ENCODE results near the gene SOX6. TPM values are rescaled to one million over a fixed set of nuclear protein-coding genes. Genes with fewer than 3 reads are reported as not detected.

SOX6 gene
- total RNA-seq, 3 donors from 2014 or later: 0.03 to 0.47 TPM; not detected in 1

- Mint-ChIP-seq H3K4me1 (ENCODE audit: low read depth) (no peaks in the 10 kb centered on the region), H3K9me3 (peaks cover 3% of the 10 kb centered on the region), H3K36me3 (ENCODE audit: insufficient read depth) (no peaks in the 10 kb centered on the region), H3K4me3 (no peak overlapping the region), H3K27me3 (ENCODE audit: low read depth) (no peaks in the 10 kb centered on the region)
- ATAC-seq: no peak
- no peak for DNase-seq
Observed at GRCh38 chr11:16318320-16318719, 38.0 kb downstream of the SOX6 start.

GRCh38 chr11:16317712-16318111 lies 38.6 kb downstream of the SOX6 start:
- no peak for ATAC-seq
- no peak for DNase-seq
- no peak overlapping the region for H3K4me3 Mint-ChIP-seq
- H3K36me3 Mint-ChIP-seq (ENCODE audit: insufficient read depth): no peaks in the 10 kb centered on the region
- no peaks in the 10 kb centered on the region for H3K4me1 Mint-ChIP-seq (ENCODE audit: low read depth)
- no peaks in the 10 kb centered on the region for H3K27me3 Mint-ChIP-seq (ENCODE audit: low read depth)
- peaks cover 3% of the 10 kb centered on the region for H3K9me3 Mint-ChIP-seq

DNA sequence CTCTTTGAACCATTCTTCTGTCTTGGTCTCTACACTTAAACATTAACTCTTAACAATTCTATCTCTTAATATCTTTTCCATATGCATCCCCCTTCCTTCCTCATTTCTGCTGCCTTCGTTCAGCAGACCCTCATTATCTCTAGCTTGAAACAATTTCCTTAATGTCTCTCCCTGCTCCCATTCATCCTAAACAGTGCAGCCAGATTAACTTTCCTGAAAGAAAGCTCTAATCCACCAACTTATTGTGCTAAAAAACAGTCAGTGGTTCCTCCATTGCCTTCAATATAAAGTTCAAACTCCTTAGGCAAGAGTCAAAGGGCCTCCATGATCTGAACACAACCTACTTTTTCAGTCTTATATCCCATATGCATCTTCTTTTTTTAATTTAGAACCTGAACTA lies 42.5 kb downstream of the SOX6 start:
- H3K4me1 Mint-ChIP-seq (ENCODE audit: low read depth): no peaks in the 10 kb centered on the region
- H3K27me3 Mint-ChIP-seq (ENCODE audit: low read depth): no peaks in the 10 kb centered on the region
- no peak for ATAC-seq
- H3K4me3 Mint-ChIP-seq: no peak overlapping the region
- H3K9me3 Mint-ChIP-seq: peaks cover 7% of the 10 kb centered on the region
- DNase-seq: no peak
- H3K36me3 Mint-ChIP-seq (ENCODE audit: insufficient read depth): no peaks in the 10 kb centered on the region

DNA sequence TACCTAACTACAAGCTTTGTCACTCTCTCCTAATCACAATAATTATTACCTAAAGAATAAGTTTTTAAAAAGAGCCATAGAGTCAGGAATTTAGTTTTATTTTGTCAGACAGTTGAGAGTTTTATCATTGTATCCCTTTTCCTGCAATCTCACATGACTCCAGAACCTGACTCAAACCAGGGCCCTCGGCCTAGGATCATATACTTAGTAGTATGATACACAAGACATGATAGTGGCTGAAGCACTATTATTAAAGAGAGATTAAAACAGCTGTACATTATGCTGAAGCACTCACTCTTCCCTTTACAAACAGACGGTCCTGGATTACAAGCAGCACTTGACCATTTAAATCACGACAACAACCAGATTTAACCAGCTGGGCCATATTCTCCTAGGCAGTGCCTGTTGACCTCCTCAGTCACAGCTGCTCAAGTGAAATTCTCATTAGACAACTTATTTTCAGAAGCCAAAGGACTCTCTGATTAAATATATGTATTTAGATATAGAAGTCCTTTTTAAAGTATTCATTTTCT lies 44.0 kb downstream of the SOX6 start:
- Mint-ChIP-seq H3K4me1 (ENCODE audit: low read depth) (no peaks in the 10 kb centered on the region), H3K9me3 (peaks cover 12% of the 10 kb centered on the region), H3K36me3 (ENCODE audit: insufficient read depth) (no peaks in the 10 kb centered on the region), H3K4me3 (no peak overlapping the region), H3K27me3 (ENCODE audit: low read depth) (no peaks in the 10 kb centered on the region)
- ATAC-seq (no peak), DNase-seq (no peak)

DNA sequence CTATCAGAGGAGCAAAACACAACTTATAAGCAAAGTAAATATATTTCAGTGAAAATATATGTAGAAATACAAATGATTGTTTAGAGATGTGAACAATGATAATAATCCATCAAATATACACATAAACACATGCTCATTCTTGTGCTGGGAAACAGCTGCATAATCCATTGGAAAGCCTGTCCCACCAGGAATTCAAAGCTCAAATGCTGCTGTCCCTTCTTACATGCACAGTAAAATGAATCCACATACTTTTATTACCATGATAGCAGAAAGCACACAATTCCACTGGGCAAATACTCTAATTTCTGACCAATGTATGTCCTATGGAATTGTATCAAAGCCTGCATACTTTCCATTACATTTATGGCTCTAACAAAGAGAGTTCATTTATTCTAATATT lies 44.5 kb downstream of the SOX6 start:
- ATAC-seq (no peak), DNase-seq (no peak)
- H3K27me3 Mint-ChIP-seq (ENCODE audit: low read depth): no peaks in the 10 kb centered on the region
- no peaks in the 10 kb centered on the region for H3K36me3 Mint-ChIP-seq (ENCODE audit: insufficient read depth)
- H3K9me3 Mint-ChIP-seq: peaks cover 13% of the 10 kb centered on the region
- H3K4me1 Mint-ChIP-seq (ENCODE audit: low read depth): no peaks in the 10 kb centered on the region
- no peak overlapping the region for H3K4me3 Mint-ChIP-seq

- Mint-ChIP-seq H3K4me1 (ENCODE audit: low read depth) (no peaks in the 10 kb centered on the region), H3K27me3 (ENCODE audit: low read depth) (no peaks in the 10 kb centered on the region), H3K4me3 (no peak overlapping the region), H3K36me3 (ENCODE audit: insufficient read depth) (no peaks in the 10 kb centered on the region), H3K9me3 (peaks cover 15% of the 10 kb centered on the region)
- DNase-seq (no peak), ATAC-seq (no peak)
Observed at GRCh38 chr11:16310943-16311342, 45.4 kb downstream of the SOX6 start.

GRCh38 chr11:16309226-16309625 lies 47.1 kb downstream of the SOX6 start:
- Mint-ChIP-seq H3K4me1 (ENCODE audit: low read depth) (no peaks in the 10 kb centered on the region), H3K27me3 (ENCODE audit: low read depth) (no peaks in the 10 kb centered on the region), H3K4me3 (no peak overlapping the region), H3K9me3 (peaks cover 15% of the 10 kb centered on the region), H3K36me3 (ENCODE audit: insufficient read depth) (no peaks in the 10 kb centered on the region)
- no peak for DNase-seq
- no peak for ATAC-seq

- no peak for DNase-seq
- H3K4me1 Mint-ChIP-seq (ENCODE audit: low read depth): no peaks in the 10 kb centered on the region
- H3K27me3 Mint-ChIP-seq (ENCODE audit: low read depth): no peaks in the 10 kb centered on the region
- no peak overlapping the region for H3K4me3 Mint-ChIP-seq
- H3K9me3 Mint-ChIP-seq: peaks cover 8% of the 10 kb centered on the region
- ATAC-seq: no peak
- H3K36me3 Mint-ChIP-seq (ENCODE audit: insufficient read depth): no peaks in the 10 kb centered on the region
Observed at GRCh38 chr11:16301462-16301861, 54.9 kb downstream of the SOX6 start.

DNA sequence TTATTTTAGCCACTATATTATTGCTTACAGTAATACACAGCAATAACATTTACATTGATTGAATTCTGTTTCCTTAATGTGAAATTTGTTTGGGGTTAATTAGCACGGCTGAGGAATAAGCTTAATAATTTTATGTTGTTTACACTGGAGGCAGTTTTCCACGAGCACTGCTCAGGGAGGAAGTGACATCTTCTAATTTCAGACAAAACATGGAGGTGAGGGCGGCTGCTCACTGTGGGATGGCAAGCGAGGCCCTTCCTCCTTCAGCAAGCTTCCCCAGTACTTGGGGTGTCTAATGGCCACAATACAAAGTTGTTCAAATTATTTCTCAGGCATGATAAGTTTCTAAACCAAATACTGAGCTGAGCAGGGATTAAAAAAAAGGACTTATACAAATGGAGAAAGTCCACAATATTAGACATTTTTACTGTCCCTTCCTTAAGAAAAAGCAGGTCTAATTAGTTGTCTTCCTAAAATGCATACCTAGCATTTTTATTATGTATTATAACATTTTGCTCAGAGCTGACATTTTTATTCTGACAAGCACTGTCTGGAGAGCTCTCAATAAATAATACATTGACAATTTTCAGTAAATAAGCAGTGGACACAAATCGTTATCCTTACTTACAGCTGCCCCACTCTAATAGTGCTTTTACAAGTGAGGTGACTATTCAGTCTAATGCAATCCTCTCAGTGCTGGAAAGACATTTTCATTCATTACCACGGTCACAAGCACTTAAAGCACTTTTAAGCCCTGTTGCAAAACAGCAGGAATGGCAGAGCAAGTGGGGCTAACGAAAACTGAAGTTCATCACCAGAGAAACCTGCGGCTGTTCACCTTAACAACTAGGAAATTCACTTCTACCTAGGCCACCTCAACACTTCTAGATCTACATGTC lies 56.2 kb downstream of the SOX6 start:
- ATAC-seq (no peak), DNase-seq (no peak)
- peaks cover 8% of the 10 kb centered on the region for H3K9me3 Mint-ChIP-seq
- H3K4me1 Mint-ChIP-seq (ENCODE audit: low read depth): no peaks in the 10 kb centered on the region
- no peaks in the 10 kb centered on the region for H3K36me3 Mint-ChIP-seq (ENCODE audit: insufficient read depth)
- no peak overlapping the region for H3K4me3 Mint-ChIP-seq
- no peaks in the 10 kb centered on the region for H3K27me3 Mint-ChIP-seq (ENCODE audit: low read depth)

DNA sequence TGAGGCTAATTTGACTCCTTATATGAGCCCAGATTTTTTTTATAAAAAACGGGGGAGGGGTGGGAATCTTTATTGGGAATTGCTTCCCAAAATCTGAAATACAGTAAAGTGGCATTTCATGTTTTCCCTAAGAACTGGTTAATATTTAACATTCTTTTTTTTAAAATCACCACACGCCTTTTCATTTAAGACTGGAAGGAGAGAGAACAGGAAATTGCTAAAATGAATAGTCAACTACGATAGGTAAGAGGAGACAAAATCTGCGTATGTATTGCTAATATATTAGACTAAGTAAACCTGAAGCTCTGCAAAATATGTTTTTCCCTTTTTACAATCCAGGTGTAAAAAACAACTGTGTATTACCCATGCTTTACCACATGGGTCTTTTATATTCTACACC lies 57.0 kb downstream of the SOX6 start:
- H3K36me3 Mint-ChIP-seq (ENCODE audit: insufficient read depth): no peaks in the 10 kb centered on the region
- DNase-seq (no peak), ATAC-seq (no peak)
- peaks cover 8% of the 10 kb centered on the region for H3K9me3 Mint-ChIP-seq
- no peaks in the 10 kb centered on the region for H3K27me3 Mint-ChIP-seq (ENCODE audit: low read depth)
- H3K4me3 Mint-ChIP-seq: no peak overlapping the region
- H3K4me1 Mint-ChIP-seq (ENCODE audit: low read depth): no peaks in the 10 kb centered on the region

DNA sequence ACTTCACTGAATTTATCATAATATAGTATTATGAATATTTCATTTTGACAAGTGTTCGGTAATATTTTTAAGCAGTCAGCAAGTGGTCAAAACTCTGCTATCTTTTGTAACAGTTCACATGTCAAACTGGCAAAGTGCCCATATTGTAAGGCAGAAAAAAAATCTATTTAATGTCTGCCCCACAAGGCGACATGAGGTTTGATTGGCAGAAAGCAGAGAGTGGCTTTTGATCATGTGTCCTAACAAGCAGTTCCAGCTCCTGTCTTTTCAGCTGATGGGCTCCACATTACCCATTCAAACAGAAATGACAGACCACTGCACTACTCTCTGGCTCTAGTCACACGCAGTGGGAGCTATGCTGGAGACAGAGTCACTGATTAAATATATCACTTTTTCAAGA lies 59.0 kb downstream of the SOX6 start:
- no peak for DNase-seq
- Mint-ChIP-seq H3K4me1 (ENCODE audit: low read depth) (no peaks in the 10 kb centered on the region), H3K36me3 (ENCODE audit: insufficient read depth) (no peaks in the 10 kb centered on the region), H3K27me3 (ENCODE audit: low read depth) (no peaks in the 10 kb centered on the region), H3K4me3 (no peak overlapping the region), H3K9me3 (peaks cover 3% of the 10 kb centered on the region)
- no peak for ATAC-seq

DNA sequence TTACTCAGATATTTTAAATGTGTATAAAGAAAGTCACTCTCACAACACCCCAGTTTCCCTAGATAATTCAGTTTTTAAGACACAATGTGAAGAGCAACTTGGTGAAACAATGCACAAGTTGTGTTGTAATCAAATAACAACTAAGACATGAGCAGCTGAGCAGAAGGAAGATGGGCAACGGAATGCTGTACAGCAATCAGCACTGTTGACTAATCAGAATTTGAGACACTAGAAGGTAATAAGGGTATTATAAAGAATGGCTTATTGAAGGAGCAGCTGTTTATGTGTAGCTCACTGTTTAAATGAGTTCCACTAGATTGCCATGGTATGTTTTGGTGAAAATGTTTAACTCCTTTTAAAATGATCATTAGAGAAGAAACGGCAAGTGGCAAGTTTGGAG lies 60.1 kb downstream of the SOX6 start:
- H3K4me1 Mint-ChIP-seq (ENCODE audit: low read depth): no peaks in the 10 kb centered on the region
- ATAC-seq (no peak), DNase-seq (no peak)
- no peak overlapping the region for H3K4me3 Mint-ChIP-seq
- H3K27me3 Mint-ChIP-seq (ENCODE audit: low read depth): no peaks in the 10 kb centered on the region
- no peaks in the 10 kb centered on the region for H3K36me3 Mint-ChIP-seq (ENCODE audit: insufficient read depth)
- H3K9me3 Mint-ChIP-seq: no peaks in the 10 kb centered on the region

GRCh38 chr11:16295592-16295991 lies 60.8 kb downstream of the SOX6 start:
- no peak for DNase-seq
- Mint-ChIP-seq H3K9me3 (no peaks in the 10 kb centered on the region), H3K36me3 (ENCODE audit: insufficient read depth) (no peaks in the 10 kb centered on the region), H3K4me1 (ENCODE audit: low read depth) (no peaks in the 10 kb centered on the region), H3K4me3 (no peak overlapping the region), H3K27me3 (ENCODE audit: low read depth) (no peaks in the 10 kb centered on the region)
- no peak for ATAC-seq

- Mint-ChIP-seq H3K4me3 (no peak overlapping the region), H3K36me3 (ENCODE audit: insufficient read depth) (no peaks in the 10 kb centered on the region), H3K27me3 (ENCODE audit: low read depth) (no peaks in the 10 kb centered on the region), H3K4me1 (ENCODE audit: low read depth) (no peaks in the 10 kb centered on the region), H3K9me3 (peaks cover 4% of the 10 kb centered on the region)
- no peak for ATAC-seq
- DNase-seq: no peak
Observed at GRCh38 chr11:16293204-16293681, 63.1 kb downstream of the SOX6 start.

- Mint-ChIP-seq H3K4me3 (no peak overlapping the region), H3K9me3 (peaks cover 5% of the 10 kb centered on the region), H3K4me1 (ENCODE audit: low read depth) (no peaks in the 10 kb centered on the region), H3K36me3 (ENCODE audit: insufficient read depth) (no peaks in the 10 kb centered on the region), H3K27me3 (ENCODE audit: low read depth) (no peaks in the 10 kb centered on the region)
- ATAC-seq: no peak
- DNase-seq: no peak
Observed at GRCh38 chr11:16292167-16292859, 64.0 kb downstream of the SOX6 start.

Data from activated T-cell treated with anti-CD3 and anti-CD28 coated beads, Interleukin-2, amount 50 U/mL, for 4 hours (primary cell).